Right atrium auricular region (tissue), 2 donors: ENCODE data around the gene SLC7A4. TPM values are rescaled to one million over a fixed set of nuclear protein-coding genes. Genes with fewer than 3 reads are reported as not detected.

Experiments used
- DNase-seq: peaks from one replicate; pipeline ENCODE4 v3.0.0-alpha.2; 2019; ENCODE audit warnings: low spot score
- H3K27ac ChIP-seq, 2 donors: fragments of 200-600 bp; sonication (generic); 1 replicate in 1 of 2; 2 replicates in 1 of 2; pipeline ENCODE4 v1.5.1; 2016 to 2019
- H3K27me3 ChIP-seq, 2 donors: fragments of 200-600 bp; sonication (generic); one replicate each; pipeline versions ENCODE4 v1.5.1 to v1.6.0; 2017 to 2019
- H3K36me3 ChIP-seq: fragments of 200-600 bp; sonication (generic); one replicate; pipeline ENCODE4 v1.5.1; 2016
- H3K4me1 ChIP-seq, 2 donors: fragments of 200-600 bp; sonication (generic); one replicate each; pipeline versions ENCODE4 v1.5.1 to v1.6.0; 2017 to 2019
- H3K4me3 ChIP-seq, 2 donors: fragments of 200-600 bp; sonication (generic); 1 replicate in 1 of 2; 2 replicates in 1 of 2; pipeline ENCODE4 v1.5.1; 2017 to 2019; ENCODE audit warnings: mild to moderate bottlenecking in 1 of 2, moderate library complexity in 1 of 2
- H3K9me3 ChIP-seq, 2 donors: fragments of 200-600 bp; sonication (generic); one replicate each; pipeline ENCODE4 v1.5.1; 2019
- CTCF ChIP-seq, 2 donors: fragments of 200-600 bp; sonication (generic); IDR thresholded peaks; one replicate each; pipeline ENCODE4 v1.5.1; 2019; ENCODE audit warnings: antibody characterized with exemption in 2 of 2
- microRNA counts, 2 donors: library from miRNA; unstranded; fragments of <30 nt; microRNA quantifications; one replicate each; lab custom pipeline; 2016 to 2017
- microRNA-seq, 2 donors: library from miRNA; unstranded; fragments of <30 nt; microRNA quantifications; one replicate each; pipeline ENCODE4, GENCODE V29; 2016 to 2017; ENCODE audit warnings: borderline number of aligned reads in 2 of 2, borderline replicate concordance in 1 of 2
- total RNA-seq, 2 donors: library from RNA; depleted of rRNA; stranded (reverse); fragments of >200 nt; gene quantifications; one replicate each; pipeline ENCODE4 v1.1.0, GENCODE V29; 2016

The SLC7A4 gene
- total RNA-seq, 2 donors from 2014 or later, result 1.9 to 5.0 TPM

DNA sequence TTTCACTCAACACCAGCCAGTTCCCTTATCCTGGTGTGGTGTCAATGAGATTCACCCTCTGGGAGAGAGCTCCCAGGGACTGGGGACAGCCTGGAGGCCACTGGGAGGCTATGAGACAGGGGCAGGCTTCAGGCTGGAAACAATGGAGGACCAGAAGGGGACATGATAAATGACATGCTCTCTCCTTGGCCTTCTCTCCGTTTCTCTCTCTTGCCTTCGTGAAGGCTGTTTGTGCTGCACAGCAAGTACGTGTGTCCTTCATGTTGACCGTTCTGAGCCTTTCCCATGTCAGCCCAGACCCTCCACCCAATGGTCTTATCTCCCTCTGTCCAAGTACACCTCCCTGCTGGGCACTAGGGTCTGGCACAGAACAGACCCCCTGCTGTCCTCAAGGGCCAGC, 51.8 kb downstream of the SLC7A4 start:
- Histone ChIP-seq H3K27me3 (no peaks in the 10 kb centered on the region), H3K9me3 (peaks cover 0 to 10% of the 10 kb centered on the region in 2 donors), H3K4me1 (peaks cover 0 to 41% of the 10 kb centered on the region in 2 donors), H3K27ac (no peak overlapping the region), H3K4me3 (no peak overlapping the region), H3K36me3 (no peaks in the 10 kb centered on the region)
- DNase-seq, result no peak
- TF ChIP-seq CTCF (IDR thresholded peaks at IDR 0.05), result no peak

- no peaks in the 10 kb centered on the region for H3K27me3 ChIP-seq
- no peak for TF ChIP-seq CTCF (IDR thresholded peaks at IDR 0.05)
- peaks cover 0 to 41% of the 10 kb centered on the region in 2 donors for H3K4me1 ChIP-seq
- peak overlapping the region in 1 of 2 donors; percentile 35 for H3K27ac ChIP-seq
- DNase-seq, result no peak
- no peaks in the 10 kb centered on the region for H3K36me3 ChIP-seq
- H3K9me3 ChIP-seq, result peaks cover 0 to 10% of the 10 kb centered on the region in 2 donors
- H3K4me3 ChIP-seq, result peak overlapping the region in 1 of 2 donors; percentile 35
Observed at GRCh38 chr22:20979940-20980453, 52.4 kb downstream of the SLC7A4 start.

DNA sequence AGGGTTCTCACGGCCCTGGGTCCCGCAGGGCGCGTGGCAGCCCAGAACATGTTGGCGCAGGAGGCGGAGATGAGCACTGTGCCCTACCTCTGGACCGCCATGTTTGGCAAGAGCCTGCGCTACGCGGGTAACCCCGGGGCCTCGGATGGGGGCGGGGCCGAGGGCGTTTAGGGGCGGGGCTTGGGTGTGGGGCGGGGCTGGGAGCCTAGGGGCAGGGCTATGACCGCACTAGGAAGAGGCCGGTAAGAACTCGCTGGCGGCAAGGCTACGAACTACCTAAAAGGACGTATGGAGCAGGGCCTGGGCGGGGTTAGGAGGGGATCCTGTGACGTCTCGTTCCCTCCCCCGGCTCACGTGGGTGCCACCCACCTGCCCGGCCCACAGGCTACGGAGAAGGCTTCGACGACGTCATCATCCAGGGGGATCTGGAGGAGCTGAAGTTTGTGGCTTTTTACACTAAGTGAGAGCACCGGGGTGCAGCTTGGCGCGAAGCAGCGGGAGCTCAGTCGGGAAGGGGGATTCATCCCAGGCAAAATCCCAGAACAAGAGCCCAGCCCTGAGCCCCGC, 53.0 kb downstream of the SLC7A4 start:
- H3K36me3 ChIP-seq, result no peaks in the 10 kb centered on the region
- H3K4me1 ChIP-seq, result peaks cover 0 to 41% of the 10 kb centered on the region in 2 donors
- peak overlapping the region; percentile 17 to 35 for H3K4me3 ChIP-seq
- H3K9me3 ChIP-seq, result peaks cover 0 to 10% of the 10 kb centered on the region in 2 donors
- peak overlapping the region in 1 of 2 donors; percentile 35 for H3K27ac ChIP-seq
- no peak for DNase-seq
- H3K27me3 ChIP-seq, result no peaks in the 10 kb centered on the region
- no peak for TF ChIP-seq CTCF (IDR thresholded peaks at IDR 0.05)

MicroRNA genes within 50 kb of the gene (microRNA counts, 767-probe panel; counts per million panel counts)
- 0 to 31.0 counts per million in 2 donors for microRNA hsa-miR-649 (lab: Ali Mortazavi, UCI)

Small RNAs within 50 kb of the gene (microRNA-seq; reads per million reads assigned to microRNA genes)
- gene MIR649, result 0 reads per million in 2 donors

Other genes with a start within 250 kb of the SLC7A4 start
- 10 to 100 TPM; 46.7 to 55.1 TPM for gene PI4KA, start 173.8 kb downstream of the SLC7A4 start, total RNA-seq
- gene SNAP29, start 173.6 kb downstream of the SLC7A4 start, total RNA-seq, result 10 to 100 TPM; 20.8 to 26.0 TPM
- gene CRKL, start 115.2 kb downstream of the SLC7A4 start, total RNA-seq, result 10 to 100 TPM; 46.7 to 53.7 TPM
- gene AIFM3, start 65.3 kb downstream of the SLC7A4 start, total RNA-seq, result 1 to 10 TPM in 1 of 2 donors, under 1 TPM in 1; 0.75 to 1.0 TPM
- gene LZTR1, start 50.3 kb downstream of the SLC7A4 start, total RNA-seq, result 10 to 100 TPM; 20.7 to 24.7 TPM
- 10 to 100 TPM; 39.8 to 51.1 TPM for gene THAP7, start 30.4 kb downstream of the SLC7A4 start, total RNA-seq
- 1 to 10 TPM; 1.0 to 5.4 TPM for gene P2RX6, start 17.4 kb downstream of the SLC7A4 start, total RNA-seq
- not detected for gene LRRC74B, start 13.4 kb upstream of the SLC7A4 start, total RNA-seq